DND-41 (cell line): ENCODE measurements around the gene GTF2B.

ENCODE experiments used
- EZH2 ChIP-seq: IDR thresholded peaks from 3 replicates; pipeline ENCODE4 v1.6.1; 2012; ENCODE audit warnings: borderline replicate concordance, low read depth, mild to moderate bottlenecking, moderate library complexity, low read length, inconsistent platforms; ENCODE audit not compliant: severe bottlenecking
- TF ChIP-seq, protein P1 (sequence below): IDR thresholded peaks from 2 replicates; pipeline ENCODE4 v1.5.1; 2012; ENCODE audit warnings: borderline replicate concordance, low read length, moderate library complexity, mild to moderate bottlenecking; ENCODE audit not compliant: poor library complexity, severe bottlenecking; ENCODE audit errors: extremely low read depth

DNA sequence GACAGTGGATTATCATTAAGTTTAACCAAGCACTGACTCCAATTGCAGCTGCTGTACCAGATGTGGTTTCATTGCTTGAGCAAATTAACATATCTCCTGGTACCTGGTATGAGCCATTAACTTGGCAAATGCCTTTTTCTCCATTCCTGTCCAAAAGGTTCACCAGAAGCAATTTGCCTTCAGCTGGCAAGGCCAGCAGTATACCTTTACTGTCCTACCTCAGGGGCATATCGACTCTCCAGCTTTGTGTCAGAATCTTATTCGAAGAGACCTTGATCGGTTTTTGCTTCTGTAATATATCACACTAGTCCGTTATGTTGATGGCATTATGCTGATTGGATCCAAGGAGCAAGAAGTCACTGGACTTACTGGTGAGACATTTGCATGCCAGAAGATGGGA is 9.5 kb upstream of the GTF2B start:
- TF ChIP-seq, protein P1, sequence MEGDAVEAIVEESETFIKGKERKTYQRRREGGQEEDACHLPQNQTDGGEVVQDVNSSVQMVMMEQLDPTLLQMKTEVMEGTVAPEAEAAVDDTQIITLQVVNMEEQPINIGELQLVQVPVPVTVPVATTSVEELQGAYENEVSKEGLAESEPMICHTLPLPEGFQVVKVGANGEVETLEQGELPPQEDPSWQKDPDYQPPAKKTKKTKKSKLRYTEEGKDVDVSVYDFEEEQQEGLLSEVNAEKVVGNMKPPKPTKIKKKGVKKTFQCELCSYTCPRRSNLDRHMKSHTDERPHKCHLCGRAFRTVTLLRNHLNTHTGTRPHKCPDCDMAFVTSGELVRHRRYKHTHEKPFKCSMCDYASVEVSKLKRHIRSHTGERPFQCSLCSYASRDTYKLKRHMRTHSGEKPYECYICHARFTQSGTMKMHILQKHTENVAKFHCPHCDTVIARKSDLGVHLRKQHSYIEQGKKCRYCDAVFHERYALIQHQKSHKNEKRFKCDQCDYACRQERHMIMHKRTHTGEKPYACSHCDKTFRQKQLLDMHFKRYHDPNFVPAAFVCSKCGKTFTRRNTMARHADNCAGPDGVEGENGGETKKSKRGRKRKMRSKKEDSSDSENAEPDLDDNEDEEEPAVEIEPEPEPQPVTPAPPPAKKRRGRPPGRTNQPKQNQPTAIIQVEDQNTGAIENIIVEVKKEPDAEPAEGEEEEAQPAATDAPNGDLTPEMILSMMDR, result no peak
- no peak for TF ChIP-seq EZH2
